IMR-90 (cell line): ENCODE data around the gene THBS4. TPM values are rescaled to one million over a fixed set of nuclear protein-coding genes. Genes with fewer than 3 reads are reported as not detected.

ENCODE experiments used
- ATAC-seq: fragments of 200-7000 bp; cut with Tn5 transposase; 2 replicates; pipeline ENCODE4 v1.9.1; 2020; ENCODE audit warnings: low read depth, mild to moderate bottlenecking, moderate library complexity
- BruUV-seq: library from RNA; stranded (reverse); fragments of 400-500 nt; replicated peaks from 2 replicates; lab custom pipeline; 2021; lab: Mats Ljungman, UMichigan
- CTCF ChIA-PET: fragments of 300-600 bp; formaldehyde crosslinking; extraction: SDS; loops from one replicate; lab custom pipeline; 2021; ENCODE audit warnings: antibody characterized with exemption; lab: Yijun Ruan, JAX
- POLR2A ChIA-PET: fragments of 300-600 bp; sonication (Branson Sonifier 250); formaldehyde crosslinking; loops from one replicate; lab custom pipeline; 2022; ENCODE audit warnings: antibody characterized with exemption; ENCODE audit not compliant: unreplicated experiment; lab: Charles Lee
- DNase-seq: peaks from one replicate; pipeline ENCODE4 v3.0.0; 2013
- H2AFZ ChIP-seq: replicated peaks from 2 replicates; pipeline ENCODE3; 2013; ENCODE audit warnings: low read length, mild to moderate bottlenecking; ENCODE audit not compliant: poor library complexity
- H2AK5ac ChIP-seq: 2 replicates; pipeline ENCODE4 v1.6.1; 2013; ENCODE audit warnings: low read depth, low read length, inconsistent platforms
- H2AK9ac ChIP-seq: replicated peaks from 2 replicates; pipeline ENCODE3; 2013; ENCODE audit warnings: mild to moderate bottlenecking, low read depth, low read length, moderate library complexity; ENCODE audit not compliant: poor library complexity
- H2BK120ac ChIP-seq: 2 replicates; pipeline ENCODE4 v1.6.1; 2013; ENCODE audit warnings: low read depth, low read length, inconsistent platforms
- H2BK15ac ChIP-seq: 3 replicates; pipeline ENCODE4 v1.6.1; 2013; ENCODE audit warnings: low read depth, low read length, inconsistent platforms
- H2BK20ac ChIP-seq: 2 replicates; pipeline ENCODE4 v1.6.1; 2013; ENCODE audit warnings: low read depth, mild to moderate bottlenecking, inconsistent platforms, low read length, moderate library complexity
- H2BK5ac ChIP-seq: 2 replicates; pipeline ENCODE4 v1.6.1; 2013; ENCODE audit warnings: mild to moderate bottlenecking, low read depth, low read length, inconsistent platforms; ENCODE audit not compliant: poor library complexity, severe bottlenecking
- H3K14ac ChIP-seq: replicated peaks from 2 replicates; pipeline ENCODE4 v1.6.1; 2013; ENCODE audit warnings: low read depth, low read length, inconsistent platforms
- H3K18ac ChIP-seq: 2 replicates; pipeline ENCODE4 v1.6.1; 2013; ENCODE audit warnings: low read depth, low read length, control low read depth
- H3K23ac ChIP-seq: 2 replicates; pipeline ENCODE4 v1.6.1; 2013; ENCODE audit warnings: low read depth, low read length, inconsistent platforms
- H3K27ac ChIP-seq: 2 replicates; pipeline ENCODE4 v1.5.1; 2013; ENCODE audit warnings: mild to moderate bottlenecking, control low read depth, low read length; ENCODE audit not compliant: insufficient read depth
- H3K27me3 ChIP-seq: 2 replicates; pipeline ENCODE4 v1.6.1; 2013; ENCODE audit warnings: low read length; ENCODE audit not compliant: control insufficient read depth, insufficient read depth
- H3K36me3 ChIP-seq: 2 replicates; pipeline ENCODE4 v1.6.1; 2013; ENCODE audit warnings: low read length, mixed read lengths; ENCODE audit not compliant: control insufficient read depth, insufficient read depth
- H3K4ac ChIP-seq: 2 replicates; pipeline ENCODE4 v1.6.1; 2013; ENCODE audit warnings: low read depth, low read length, inconsistent platforms
- H3K4me1 ChIP-seq: 2 replicates; pipeline ENCODE4 v1.6.1; 2013; ENCODE audit warnings: low read length, mixed read lengths; ENCODE audit not compliant: control insufficient read depth, insufficient read depth
- H3K4me2 ChIP-seq: 2 replicates; pipeline ENCODE4 v1.6.1; 2013; ENCODE audit warnings: low read depth, mild to moderate bottlenecking, control low read depth, low read length, moderate library complexity
- H3K4me3 ChIP-seq: 2 replicates; pipeline ENCODE4 v1.5.1; 2013; ENCODE audit warnings: low read depth, mild to moderate bottlenecking, control low read depth, low read length, moderate library complexity; ENCODE audit not compliant: insufficient read depth
- H3K56ac ChIP-seq: 2 replicates; pipeline ENCODE4 v1.6.1; 2013; ENCODE audit warnings: low read length, inconsistent platforms; ENCODE audit not compliant: insufficient read depth; ENCODE audit errors: extremely low read depth
- H3K79me1 ChIP-seq, 2 experiments: 2 replicates each; pipeline ENCODE4 v1.6.1; 2013; ENCODE audit warnings: low read length in 2 of 2, inconsistent platforms in 1 of 2, low read depth in 1 of 2
- H3K9ac ChIP-seq: 2 replicates; pipeline ENCODE4 v1.6.1; 2013; ENCODE audit warnings: low read depth, low read length, control low read depth
- H3K9me1 ChIP-seq: 2 replicates; pipeline ENCODE4 v1.6.1; 2013; ENCODE audit warnings: low read length, inconsistent platforms; ENCODE audit not compliant: insufficient read depth
- H3K9me3 ChIP-seq: 2 replicates; pipeline ENCODE4 v1.6.1; 2013; ENCODE audit warnings: low read length; ENCODE audit not compliant: control insufficient read depth, insufficient read depth
- H4K20me1 ChIP-seq: 2 replicates; pipeline ENCODE4 v1.6.1; 2013; ENCODE audit warnings: low read length, inconsistent platforms; ENCODE audit not compliant: insufficient read depth
- H4K5ac ChIP-seq: 2 replicates; pipeline ENCODE4 v1.6.1; 2013; ENCODE audit warnings: mild to moderate bottlenecking, low read depth, low read length, control low read depth
- H4K8ac ChIP-seq, 2 experiments: 2 replicates each; pipeline ENCODE4 v1.6.1; 2013; ENCODE audit warnings: low read depth in 2 of 2, low read length in 2 of 2, control low read depth in 1 of 2, inconsistent platforms in 1 of 2
- H4K91ac ChIP-seq: 2 replicates; pipeline ENCODE4 v1.6.1; 2013; ENCODE audit warnings: low read depth, low read length, inconsistent platforms; ENCODE audit not compliant: insufficient read depth
- BHLHE40 ChIP-seq: fragments of 150-350 bp; IDR thresholded peaks from 2 replicates; pipeline ENCODE4 v1.6.1; 2016; ENCODE audit warnings: mild to moderate bottlenecking, low read depth, low read length
- CEBPB ChIP-seq: IDR thresholded peaks from 2 replicates; pipeline ENCODE4 v1.6.1; 2012; ENCODE audit warnings: low read depth, low read length, improper control_type of control experiment
- CHD1 ChIP-seq: IDR thresholded peaks from 2 replicates; pipeline ENCODE4 v1.6.1; 2012; ENCODE audit warnings: low read depth, low read length, improper control_type of control experiment
- FOS ChIP-seq: fragments of 150-350 bp; IDR thresholded peaks from 2 replicates; pipeline ENCODE4 v1.6.1; 2016; ENCODE audit warnings: low read depth, low read length
- MAFK ChIP-seq: IDR thresholded peaks from 2 replicates; pipeline ENCODE4 v1.6.1; 2012; ENCODE audit warnings: low read depth, low read length, improper control_type of control experiment
- MAZ ChIP-seq: IDR thresholded peaks from 2 replicates; pipeline ENCODE4 v1.6.1; 2012; ENCODE audit warnings: low read depth, mild to moderate bottlenecking, low read length, improper control_type of control experiment, moderate library complexity, borderline replicate concordance
- NFE2L2 ChIP-seq: fragments of 150-350 bp; IDR thresholded peaks from 2 replicates; pipeline ENCODE4 v1.6.1; 2016; ENCODE audit warnings: low read depth, mild to moderate bottlenecking, low read length
- POLR2A ChIP-seq: IDR thresholded peaks from 2 replicates; pipeline ENCODE4 v1.6.1; 2012; ENCODE audit warnings: mild to moderate bottlenecking, low read depth, low read length
- RCOR1 ChIP-seq: IDR thresholded peaks from 2 replicates; pipeline ENCODE4 v1.6.1; 2012; ENCODE audit warnings: mild to moderate bottlenecking, low read length, improper control_type of control experiment; ENCODE audit not compliant: insufficient replicate concordance
- RFX5 ChIP-seq: IDR thresholded peaks from 2 replicates; pipeline ENCODE4 v1.8.0; 2012; ENCODE audit warnings: low read depth, mild to moderate bottlenecking, low read length, moderate library complexity
- SMC3 ChIP-seq: fragments of 150-350 bp; IDR thresholded peaks from 2 replicates; pipeline ENCODE4 v1.6.1; 2016; ENCODE audit warnings: low read depth, mild to moderate bottlenecking, antibody characterized with exemption, low read length, moderate library complexity
- dilution Hi-C: fragments of 300-500 bp; cut with HindIII; formaldehyde crosslinking; loops from one replicate; pipeline ENCODE4 v1.14.3; 2018; ENCODE audit warnings: low sequenced_read_pairs; ENCODE audit not compliant: unreplicated experiment
- in situ Hi-C: fragments of 300-500 bp; cut with MboI; formaldehyde crosslinking; loops from 3 replicates; pipeline ENCODE4 v1.14.3; 2019; ENCODE audit warnings: low sequenced_read_pairs, inconsistent platforms, mixed read lengths
- intact Hi-C: fragments of 100-400 bp; cut with micrococcal nuclease; formaldehyde crosslinking; loops from 2 replicates; pipeline ENCODE4 v1.10.0; 2022
- polyA plus RNA-seq, 3 experiments: library from polyadenylated mRNA; depleted of rRNA; stranded (reverse); fragments of >200 nt; gene quantifications; 2 replicates each; pipeline ENCODE4 v1.2.3, GENCODE V29; 2012; ENCODE audit warnings: low replicate concordance in 1 of 3
- total RNA-seq: library from RNA; depleted of rRNA; stranded (reverse); fragments of >200 nt; gene quantifications from 2 replicates; pipeline ENCODE4 v1.2.3, GENCODE V29; 2012
- TF ChIP-seq, protein P1 (sequence below): fragments of 150-350 bp; IDR thresholded peaks from 2 replicates; pipeline ENCODE4 v1.6.1; 2017; ENCODE audit warnings: mild to moderate bottlenecking, antibody characterized with exemption, low read length, low read depth
- TF ChIP-seq, protein P2 (sequence below): fragments of 150-350 bp; IDR thresholded peaks from 2 replicates; pipeline ENCODE4 v1.6.1; 2016; ENCODE audit warnings: low read depth, mild to moderate bottlenecking, low read length, moderate library complexity, borderline replicate concordance
- TF ChIP-seq, protein P3 (sequence below): conservative IDR thresholded peaks from 2 replicates; pipeline ENCODE4 v1.5.1; 2012; ENCODE audit warnings: mild to moderate bottlenecking, low read depth, low read length, improper control_type of control experiment

Gene THBS4
- total and polyA plus RNA-seq, 2 of the 4 experiments (the other 2 are of a cell fraction), result 0.90 to 0.92 TPM

- H3K27ac ChIP-seq, result no peak overlapping the region
- no peak overlapping the region for H2AFZ ChIP-seq
- H3K4me3 ChIP-seq, result no peak overlapping the region
- H2AK9ac ChIP-seq, result no peak overlapping the region
- no peaks in the 10 kb centered on the region for H3K9me1 ChIP-seq
- H4K91ac ChIP-seq, result no peak overlapping the region
- no peak overlapping the region for H2BK15ac ChIP-seq
- H2BK20ac ChIP-seq, result no peak overlapping the region
- TF ChIP-seq RFX5 (no peak), BHLHE40 (no peak), MAFK (no peak), SMC3 (no peak), POLR2A (no peak), FOS (no peak), CEBPB (no peak), NFE2L2 (no peak), MAZ (no peak), CHD1 (no peak), RCOR1 (no peak)
- TF ChIP-seq, protein P1, sequence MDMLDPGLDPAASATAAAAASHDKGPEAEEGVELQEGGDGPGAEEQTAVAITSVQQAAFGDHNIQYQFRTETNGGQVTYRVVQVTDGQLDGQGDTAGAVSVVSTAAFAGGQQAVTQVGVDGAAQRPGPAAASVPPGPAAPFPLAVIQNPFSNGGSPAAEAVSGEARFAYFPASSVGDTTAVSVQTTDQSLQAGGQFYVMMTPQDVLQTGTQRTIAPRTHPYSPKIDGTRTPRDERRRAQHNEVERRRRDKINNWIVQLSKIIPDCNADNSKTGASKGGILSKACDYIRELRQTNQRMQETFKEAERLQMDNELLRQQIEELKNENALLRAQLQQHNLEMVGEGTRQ, result no peak
- TF ChIP-seq, protein P2, sequence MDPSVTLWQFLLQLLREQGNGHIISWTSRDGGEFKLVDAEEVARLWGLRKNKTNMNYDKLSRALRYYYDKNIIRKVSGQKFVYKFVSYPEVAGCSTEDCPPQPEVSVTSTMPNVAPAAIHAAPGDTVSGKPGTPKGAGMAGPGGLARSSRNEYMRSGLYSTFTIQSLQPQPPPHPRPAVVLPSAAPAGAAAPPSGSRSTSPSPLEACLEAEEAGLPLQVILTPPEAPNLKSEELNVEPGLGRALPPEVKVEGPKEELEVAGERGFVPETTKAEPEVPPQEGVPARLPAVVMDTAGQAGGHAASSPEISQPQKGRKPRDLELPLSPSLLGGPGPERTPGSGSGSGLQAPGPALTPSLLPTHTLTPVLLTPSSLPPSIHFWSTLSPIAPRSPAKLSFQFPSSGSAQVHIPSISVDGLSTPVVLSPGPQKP, result no peak
- TF ChIP-seq, protein P3, sequence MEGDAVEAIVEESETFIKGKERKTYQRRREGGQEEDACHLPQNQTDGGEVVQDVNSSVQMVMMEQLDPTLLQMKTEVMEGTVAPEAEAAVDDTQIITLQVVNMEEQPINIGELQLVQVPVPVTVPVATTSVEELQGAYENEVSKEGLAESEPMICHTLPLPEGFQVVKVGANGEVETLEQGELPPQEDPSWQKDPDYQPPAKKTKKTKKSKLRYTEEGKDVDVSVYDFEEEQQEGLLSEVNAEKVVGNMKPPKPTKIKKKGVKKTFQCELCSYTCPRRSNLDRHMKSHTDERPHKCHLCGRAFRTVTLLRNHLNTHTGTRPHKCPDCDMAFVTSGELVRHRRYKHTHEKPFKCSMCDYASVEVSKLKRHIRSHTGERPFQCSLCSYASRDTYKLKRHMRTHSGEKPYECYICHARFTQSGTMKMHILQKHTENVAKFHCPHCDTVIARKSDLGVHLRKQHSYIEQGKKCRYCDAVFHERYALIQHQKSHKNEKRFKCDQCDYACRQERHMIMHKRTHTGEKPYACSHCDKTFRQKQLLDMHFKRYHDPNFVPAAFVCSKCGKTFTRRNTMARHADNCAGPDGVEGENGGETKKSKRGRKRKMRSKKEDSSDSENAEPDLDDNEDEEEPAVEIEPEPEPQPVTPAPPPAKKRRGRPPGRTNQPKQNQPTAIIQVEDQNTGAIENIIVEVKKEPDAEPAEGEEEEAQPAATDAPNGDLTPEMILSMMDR, result no peak
- H4K8ac ChIP-seq, result no peak overlapping the region
- ATAC-seq, result no peak
- BruUV-seq, result no TSS peak
- H3K4me1 ChIP-seq, result no peaks in the 10 kb centered on the region
- no peak overlapping the region for H3K4ac ChIP-seq
- H3K4me2 ChIP-seq, result no peak overlapping the region
- no peak overlapping the region for H2BK120ac ChIP-seq
- no peaks in the 10 kb centered on the region for H3K9me3 ChIP-seq
- ChIA-PET CTCF (no interaction called here), POLR2A (no interaction called here)
- H3K27me3 ChIP-seq, result peaks cover 10% of the 10 kb centered on the region
- H3K79me1 ChIP-seq, result no peaks in the 10 kb centered on the region
- H3K23ac ChIP-seq, result no peak overlapping the region
- in situ Hi-C loops, result no loop called here
- no peak overlapping the region for H4K5ac ChIP-seq
- no peak overlapping the region for H2BK5ac ChIP-seq
- intact Hi-C loops, result no loop called here
- no peak overlapping the region for H3K9ac ChIP-seq
- no peaks in the 10 kb centered on the region for H3K36me3 ChIP-seq
- dilution Hi-C loops, result no loop called here
- no peak overlapping the region for H3K14ac ChIP-seq
- H3K18ac ChIP-seq, result no peak overlapping the region
- no peaks in the 10 kb centered on the region for H4K20me1 ChIP-seq
- no peak for DNase-seq
- no peak overlapping the region for H3K56ac ChIP-seq
- no peak overlapping the region for H2AK5ac ChIP-seq
These were observed 66.8 kb downstream of the THBS4 start for GRCh38 chr5:80101993-80102392.
